H1 (cell line): ENCODE measurements around the gene KHDC4. TPM values are rescaled to one million over a fixed set of nuclear protein-coding genes. Genes with fewer than 3 reads are reported as not detected.

ENCODE experiments used
- CTCF ChIA-PET: fragments of 300-600 bp; sonication (Branson Sonifier 250); formaldehyde crosslinking; loops from one replicate; lab custom pipeline; 2021; ENCODE audit not compliant: partially characterized antibody; lab: Charles Lee
- POLR2A ChIA-PET: fragments of 300-600 bp; sonication (Branson Sonifier 250); formaldehyde crosslinking; loops from one replicate; lab custom pipeline; 2021; ENCODE audit warnings: inconsistent platforms; ENCODE audit not compliant: partially characterized antibody; lab: Charles Lee
- DNase-seq, 2 experiments: peaks; one replicate each; pipeline versions ENCODE4 v3.0.0 to v3.0.0-alpha.2; 2010 to 2022; ENCODE audit warnings: low spot score in 2 of 2, low read depth in 1 of 2, mixed read lengths in 1 of 2
- FAIRE-seq: peaks from 2 replicates; lab custom pipeline; 2011; peaks lifted over from hg19 to GRCh38; lab: Jason Lieb, UNC
- H2AFZ ChIP-seq: 2 replicates; pipeline ENCODE4 v1.8.1; 2012; ENCODE audit warnings: low read length, inconsistent platforms
- H2AK5ac ChIP-seq: 2 replicates; pipeline ENCODE4 v1.6.1; 2013; ENCODE audit warnings: low read depth, low read length
- H2BK120ac ChIP-seq: replicated peaks from 2 replicates; pipeline ENCODE3; 2013; ENCODE audit warnings: low read depth, low read length, inconsistent platforms
- H2BK12ac ChIP-seq: 2 replicates; pipeline ENCODE4 v1.6.1; 2013; ENCODE audit warnings: low read depth, low read length
- H2BK15ac ChIP-seq: 2 replicates; pipeline ENCODE4 v1.6.1; 2013; ENCODE audit warnings: low read length
- H2BK20ac ChIP-seq: 2 replicates; pipeline ENCODE4 v1.6.1; 2013; ENCODE audit warnings: low read length
- H2BK5ac ChIP-seq: 2 replicates; pipeline ENCODE4 v1.6.1; 2013; ENCODE audit warnings: low read depth, low read length
- H3K14ac ChIP-seq: 2 replicates; pipeline ENCODE4 v1.6.1; 2013; ENCODE audit warnings: inconsistent platforms; ENCODE audit not compliant: insufficient read length
- H3K18ac ChIP-seq: 2 replicates; pipeline ENCODE4 v1.6.1; 2013; ENCODE audit warnings: low read length; ENCODE audit errors: extremely low read depth
- H3K23ac ChIP-seq: 2 replicates; pipeline ENCODE4 v1.6.1; 2013; ENCODE audit warnings: inconsistent platforms; ENCODE audit not compliant: insufficient read length
- H3K23me2 ChIP-seq: 2 replicates; pipeline ENCODE4 v1.6.1; 2013; ENCODE audit warnings: low read depth, low read length
- H3K27ac ChIP-seq: 2 replicates; pipeline ENCODE4 v1.6.1; 2011; ENCODE audit warnings: low read depth, low read length, inconsistent platforms
- H3K27me3 ChIP-seq, 4 experiments: replicated peaks in 1 of 4; 1 replicate in 1 of 4; 2 replicates in 3 of 4; pipeline versions ENCODE4 v1.6.1 to v1.8.1; 2011 to 2013; ENCODE audit warnings: low read length in 3 of 4, mild to moderate bottlenecking in 3 of 4, inconsistent platforms in 2 of 4, mixed read lengths in 2 of 4, moderate library complexity in 1 of 4; ENCODE audit not compliant: control insufficient read depth in 3 of 4, insufficient read depth in 3 of 4; ENCODE audit errors: extremely low read depth in 1 of 4
- H3K36me3 ChIP-seq, 4 experiments: 2 replicates each; pipeline versions ENCODE4 v1.6.1 to v1.8.1; 2011 to 2013; ENCODE audit warnings: mild to moderate bottlenecking in 4 of 4, low read length in 3 of 4, moderate library complexity in 2 of 4, control low read depth in 1 of 4, inconsistent platforms in 1 of 4; ENCODE audit not compliant: insufficient read depth in 4 of 4, control insufficient read depth in 2 of 4
- H3K4ac ChIP-seq: replicated peaks from 2 replicates; pipeline ENCODE3; 2013; ENCODE audit warnings: low read length, low read depth, mixed read lengths, inconsistent platforms; ENCODE audit not compliant: insufficient read length
- H3K4me1 ChIP-seq, 4 experiments: replicated peaks in 1 of 4; 1 replicate in 1 of 4; 2 replicates in 3 of 4; pipeline versions ENCODE4 v1.6.1 to v1.8.1; 2011 to 2013; ENCODE audit warnings: low read length in 3 of 4, inconsistent platforms in 2 of 4, mixed read lengths in 1 of 4; ENCODE audit not compliant: insufficient read depth in 4 of 4, control insufficient read depth in 3 of 4
- H3K4me2 ChIP-seq, 2 experiments: 2 replicates each; pipeline versions ENCODE4 v1.6.1 to v1.8.1; 2011 to 2013; ENCODE audit warnings: low read depth in 2 of 2, low read length in 2 of 2, control low read depth in 1 of 2, inconsistent platforms in 1 of 2, mild to moderate bottlenecking in 1 of 2; ENCODE audit not compliant: insufficient read depth in 1 of 2
- H3K4me3 ChIP-seq, 4 experiments: fragments of 200-600, 300-600 bp in 1 of 4; sonication (generic), shearing (Covaris generic), sonication (Bioruptor Twin) in 1 of 4; 2 replicates each; pipeline versions ENCODE4 v1.5.1 to v1.8.1; 2011 to 2016; ENCODE audit warnings: low read length in 4 of 4, low read depth in 3 of 4, control low read depth in 2 of 4, inconsistent platforms in 2 of 4, mild to moderate bottlenecking in 2 of 4, mixed read lengths in 1 of 4, moderate library complexity in 1 of 4; ENCODE audit not compliant: insufficient read depth in 2 of 4; ENCODE audit errors: extremely low read depth in 1 of 4
- H3K56ac ChIP-seq: replicated peaks from 2 replicates; pipeline ENCODE3; 2013; ENCODE audit warnings: low read depth, mild to moderate bottlenecking, mixed read lengths, low read length, inconsistent platforms; ENCODE audit not compliant: insufficient read length
- H3K79me1 ChIP-seq: 2 replicates; pipeline ENCODE4 v1.6.1; 2013; ENCODE audit warnings: low read depth, low read length, control low read depth
- H3K79me2 ChIP-seq, 2 experiments: 2 replicates each; pipeline versions ENCODE4 v1.6.1 to v1.8.1; 2012 to 2013; ENCODE audit warnings: low read length in 2 of 2, mild to moderate bottlenecking in 2 of 2, inconsistent platforms in 1 of 2; ENCODE audit not compliant: insufficient read depth in 2 of 2, control insufficient read depth in 1 of 2
- H3K9ac ChIP-seq, 4 experiments: replicated peaks in 1 of 4; 1 replicate in 1 of 4; 2 replicates in 3 of 4; pipeline versions ENCODE4 v1.6.1 to v1.8.1; 2011 to 2013; ENCODE audit warnings: low read depth in 3 of 4, low read length in 3 of 4, control low read depth in 2 of 4, mild to moderate bottlenecking in 2 of 4, moderate library complexity in 2 of 4, inconsistent platforms in 1 of 4; ENCODE audit errors: extremely low read depth in 1 of 4
- H3K9me3 ChIP-seq, 2 experiments: 2 replicates each; pipeline versions ENCODE4 v1.6.1 to v1.8.1; 2012 to 2013; ENCODE audit warnings: mild to moderate bottlenecking in 2 of 2, moderate library complexity in 2 of 2, control low read depth in 1 of 2, inconsistent platforms in 1 of 2, low read depth in 1 of 2, low read length in 1 of 2, mixed read lengths in 1 of 2; ENCODE audit not compliant: insufficient read depth in 2 of 2
- H4K20me1 ChIP-seq, 2 experiments: replicated peaks in 1 of 2; 2 replicates each; pipeline versions ENCODE3 to v1.8.1; 2011 to 2013; ENCODE audit warnings: inconsistent platforms in 2 of 2, low read length in 2 of 2, mild to moderate bottlenecking in 1 of 2; ENCODE audit not compliant: insufficient read depth in 2 of 2, control insufficient read depth in 1 of 2
- H4K5ac ChIP-seq: 2 replicates; pipeline ENCODE4 v1.6.1; 2013; ENCODE audit warnings: low read length, low read depth, mixed read lengths, inconsistent platforms; ENCODE audit not compliant: insufficient read length
- H4K8ac ChIP-seq: 2 replicates; pipeline ENCODE4 v1.8.0; 2013; ENCODE audit warnings: mild to moderate bottlenecking, moderate library complexity, low read length, inconsistent platforms; ENCODE audit not compliant: insufficient read depth; ENCODE audit errors: extremely low read depth
- H4K91ac ChIP-seq: replicated peaks from 2 replicates; pipeline ENCODE3; 2013; ENCODE audit warnings: low read length, mixed read lengths, inconsistent platforms; ENCODE audit not compliant: insufficient read length
- ATF2 ChIP-seq: IDR thresholded peaks from 2 replicates; pipeline ENCODE4 v1.6.1; 2012; ENCODE audit warnings: low read length, inconsistent platforms
- RBBP5 ChIP-seq: IDR thresholded peaks from 2 replicates; pipeline ENCODE4 v1.7.1; 2012; ENCODE audit warnings: low read depth, mild to moderate bottlenecking, inconsistent platforms, low read length, moderate library complexity, borderline replicate concordance
- TCF12 ChIP-seq: IDR thresholded peaks from 2 replicates; pipeline ENCODE4 v1.6.1; 2011; ENCODE audit warnings: low read depth, mild to moderate bottlenecking, low read length
- WGBS, 2 experiments: shearing (Covaris generic) in 1 of 2; methylation state at CpG; one replicate each; pipeline versions ENCODE4 v1.1.6 to v1.1.7; 2013 to 2015; ENCODE audit warnings: low lambda C conversion rate in 2 of 2, mixed read lengths in 2 of 2, inconsistent platforms in 1 of 2, low coverage in 1 of 2, missing lambda C conversion rate in 1 of 2; ENCODE audit not compliant: insufficient replicate concordance in 2 of 2, insufficient coverage in 1 of 2, insufficient read length in 1 of 2; ENCODE audit errors: extremely low coverage in 1 of 2, missing lambda C conversion rate in 1 of 2; 5-methylcytosine and 5-hydroxymethylcytosine counted together
- polyA plus RNA-seq, 7 experiments: library from polyadenylated mRNA; depleted of rRNA in 3 of 7; stranded (reverse) in 5 of 7; unstranded in 2 of 7; fragments of >200 nt in 5 of 7; fragments of 200-250 nt in 2 of 7; gene quantifications; 1 replicate in 5 of 7; 2 replicates in 1 of 7; 4 replicates in 1 of 7; pipeline versions ENCODE4 v1.2.1 to v1.2.3, GENCODE V29; 2011 to 2013; ENCODE audit warnings: missing spikeins in 2 of 7, mixed read lengths in 2 of 7
- total RNA-seq: library from RNA; stranded (reverse); fragmentation: NEBNext Ultra II Directional; extraction: Animal tissue kit (Norgen Biotek cat#: 25700); gene quantifications from 2 replicates; pipeline ENCODE4 v1.2.1, GENCODE V29; 2021

The KHDC4 gene
- total and polyA plus RNA-seq, 2 of the 8 experiments (the other 6 are each of a cell fraction or from before 2014, with no cell fraction given) = 56.6 to 81.1 TPM

GRCh38 chr1:155964193-155964592 lies 30.0 kb upstream of the KHDC4 start:
- FAIRE-seq (no peak), DNase-seq (no peak)
- Histone ChIP-seq H2BK5ac (no peak overlapping the region), H3K23me2 (no peaks in the 10 kb centered on the region), H3K4me3 (no peak overlapping the region), H4K5ac (no peak overlapping the region), H2BK15ac (no peak overlapping the region), H3K4me2 (no peak overlapping the region), H3K23ac (no peak overlapping the region), H3K14ac (no peak overlapping the region), H3K79me1 (peaks cover 6% of the 10 kb centered on the region), H3K56ac (no peak overlapping the region), H4K8ac (no peak overlapping the region), H4K20me1 (peaks cover 4 to 27% of the 10 kb centered on the region in 2 experiments), H2AK5ac (no peak overlapping the region), H3K18ac (no peak overlapping the region), H3K4ac (no peak overlapping the region), H2BK20ac (no peak overlapping the region), H3K27me3 (no peaks in the 10 kb centered on the region), H3K27ac (no peak overlapping the region), H3K4me1 (peaks cover 0 to 18% (median 10%) of the 10 kb centered on the region in 4 experiments; a peak in 6 of 7 replicates), H2BK12ac (no peak overlapping the region), H3K79me2 (peaks cover 0 to 15% of the 10 kb centered on the region in 2 experiments; a peak in 1 of 4 replicates), H2BK120ac (no peak overlapping the region), H3K9ac (no peak overlapping the region), H4K91ac (no peak overlapping the region), H3K36me3 (peaks cover 39 to 75% (median 65%) of the 10 kb centered on the region in 4 experiments), H2AFZ (no peak overlapping the region), H3K9me3 (no peaks in the 10 kb centered on the region)
- ChIA-PET CTCF (interaction anchor here (0.7 to 5.1 kb wide), 3 partner anchors 25 to 129 kb away, joined by 3 to 31 read pairs (median 4); no protein-coding TSS in a partner anchor), POLR2A (interaction anchor here (1.0 to 16.7 kb wide), 2 partner anchors 9 to 20 kb away, joined by 3 to 282 read pairs; partner anchors contain the start of gene ARHGEF2)
- TF ChIP-seq RBBP5 = no peak
- TF ChIP-seq ATF2 = no peak
- no peak for TF ChIP-seq TCF12
- WGBS, 2 experiments = 96% methylated on average over 7 of the region's 7 CpGs; no CpG with 5 or more reads in 1 of the 2 experiments
